ENCODE results near the gene SERPINI2.
"Not testable (repeated sequence)": the region's sequence is repeated elsewhere in the genome, so short reads cannot be mapped to it uniquely, and the experiment has no call there.

SERPINI2 gene

GRCh38 chr3:167445491-167445890 lies 28.4 kb downstream of the SERPINI2 start:
- DNase-seq: no peak

GRCh38 chr3:167441256-167441655 lies 32.6 kb downstream of the SERPINI2 start:
- no peak for DNase-seq

GRCh38 chr3:167437428-167438139 lies 36.3 kb downstream of the SERPINI2 start:
- DNase-seq: no peak

GRCh38 chr3:167426962-167427361 lies 46.9 kb downstream of the SERPINI2 start:
- DNase-seq: not testable (repeated sequence)

- DNase-seq: not testable (repeated sequence)
These were observed 51.4 kb downstream of the SERPINI2 start for GRCh38 chr3:167422396-167422795.

GRCh38 chr3:167409611-167410010 lies 64.2 kb downstream of the SERPINI2 start:
- no peak for DNase-seq

- no peak for DNase-seq
These were observed 66.9 kb downstream of the SERPINI2 start for GRCh38 chr3:167406876-167407492.

GRCh38 chr3:167397826-167398225 lies 76.0 kb downstream of the SERPINI2 start:
- DNase-seq: no peak

GRCh38 chr3:167396075-167396474 lies 77.8 kb downstream of the SERPINI2 start:
- no peak for DNase-seq

- no peak for DNase-seq
These were observed 79.8 kb downstream of the SERPINI2 start for GRCh38 chr3:167394003-167394402.

Data from T-helper 9 cell (primary cell).